HepG2 (cell line): ENCODE measurements around the gene SPTB. TPM values are rescaled to one million over a fixed set of nuclear protein-coding genes. Genes with fewer than 3 reads are reported as not detected.

Experiments
- AHR ChIP-seq: IDR thresholded peaks from 2 replicates; pipeline ENCODE4 v1.6.1; 2018; ENCODE audit warnings: missing genetic modification reagents, missing compliant biosample characterization
- ATF2 ChIP-seq: sonication (generic); formaldehyde crosslinking; IDR thresholded peaks from 2 replicates; pipeline ENCODE4 v1.4.0; 2020; ENCODE audit warnings: missing genetic modification reagents
- CEBPB ChIP-seq: IDR thresholded peaks from 2 replicates; pipeline ENCODE4 v1.6.1; 2011; ENCODE audit warnings: low read depth, low read length, improper control_type of control experiment, borderline replicate concordance
- CEBPG ChIP-seq: IDR thresholded peaks from 2 replicates; pipeline ENCODE4 v1.6.1; 2016
- CSRNP1 ChIP-seq: sonication (generic); formaldehyde crosslinking; IDR thresholded peaks from 2 replicates; pipeline ENCODE4 v1.8.1; 2023; ENCODE audit warnings: mild to moderate bottlenecking, missing genetic modification reagents
- ELF3 ChIP-seq: IDR thresholded peaks from 2 replicates; pipeline ENCODE4 v1.6.1; 2016; ENCODE audit warnings: missing genetic modification reagents, missing compliant biosample characterization
- IKZF5 ChIP-seq: IDR thresholded peaks from 2 replicates; pipeline ENCODE4 v1.6.1; 2018; ENCODE audit warnings: missing genetic modification reagents, mild to moderate bottlenecking, missing compliant biosample characterization
- KAT8 ChIP-seq: IDR thresholded peaks from 2 replicates; pipeline ENCODE4 v1.6.1; 2016; ENCODE audit warnings: missing genetic modification reagents, missing compliant biosample characterization
- MED8 ChIP-seq: sonication (generic); formaldehyde crosslinking; IDR thresholded peaks from 2 replicates; pipeline ENCODE4 v1.8.1; 2023; ENCODE audit warnings: mild to moderate bottlenecking, missing genetic modification reagents; ENCODE audit not compliant: insufficient replicate concordance
- MEIS1 ChIP-seq: sonication (generic); formaldehyde crosslinking; IDR thresholded peaks from 2 replicates; pipeline ENCODE4 v1.9.0; 2021; ENCODE audit warnings: mild to moderate bottlenecking, missing genetic modification reagents, moderate library complexity, borderline replicate concordance
- MIER2 ChIP-seq: IDR thresholded peaks from 2 replicates; pipeline ENCODE4 v1.6.1; 2016; ENCODE audit warnings: missing biosample characterization, missing genetic modification reagents
- PHB2 ChIP-seq: fragments of 450-650 bp; IDR thresholded peaks from 2 replicates; pipeline ENCODE4 v1.6.1; 2018; ENCODE audit not compliant: partially characterized antibody
- PHF8 ChIP-seq: sonication (generic); formaldehyde crosslinking; IDR thresholded peaks from 2 replicates; pipeline ENCODE4 v1.5.0; 2020; ENCODE audit warnings: missing genetic modification reagents
- SKI ChIP-seq: fragments of 450-650 bp; IDR thresholded peaks from one replicate; pipeline ENCODE4 v1.6.1; 2018; ENCODE audit warnings: mild to moderate bottlenecking; ENCODE audit not compliant: partially characterized antibody
- SPEN ChIP-seq: sonication (generic); formaldehyde crosslinking; IDR thresholded peaks from 2 replicates; pipeline ENCODE4 v1.5.1; 2020; ENCODE audit warnings: low read depth, mild to moderate bottlenecking, missing genetic modification reagents
- ZFAT ChIP-seq: sonication (generic); formaldehyde crosslinking; conservative IDR thresholded peaks from 2 replicates; pipeline ENCODE4 v1.8.1; 2023; ENCODE audit warnings: missing genetic modification reagents, inconsistent platforms
- ZIK1 ChIP-seq: sonication (generic); formaldehyde crosslinking; IDR thresholded peaks from 2 replicates; pipeline ENCODE4 v1.5.0; 2020; ENCODE audit warnings: mild to moderate bottlenecking, low read depth, missing genetic modification reagents, borderline replicate concordance
- ZNF335 ChIP-seq: sonication (generic); formaldehyde crosslinking; IDR thresholded peaks from 2 replicates; pipeline ENCODE4 v1.4.0; 2020; ENCODE audit warnings: missing genetic modification reagents
- ZNF672 ChIP-seq: sonication (generic); formaldehyde crosslinking; IDR thresholded peaks from 2 replicates; pipeline ENCODE4 v1.8.1; 2022; ENCODE audit warnings: missing genetic modification reagents
- ZNF792 ChIP-seq: IDR thresholded peaks from 2 replicates; pipeline ENCODE4 v1.6.1; 2016
- ZSCAN29 ChIP-seq: sonication (generic); formaldehyde crosslinking; conservative IDR thresholded peaks from 2 replicates; pipeline ENCODE4 v1.4.0; 2020; ENCODE audit warnings: mild to moderate bottlenecking, missing genetic modification reagents
- ZSCAN9 ChIP-seq: IDR thresholded peaks from 2 replicates; pipeline ENCODE4 v1.6.1; 2016; ENCODE audit warnings: borderline replicate concordance
- polyA plus RNA-seq, 8 experiments: library from polyadenylated mRNA; depleted of rRNA in 3 of 8; stranded (reverse) in 7 of 8; unstranded in 1 of 8; fragments of >200 nt; fragmentation: Illumina TruSeq in 4 of 8; extraction: Trizol in 4 of 8; gene quantifications; 2 replicates each; pipeline versions ENCODE4 v1.2.1 to v1.2.3, GENCODE V29; 2011 to 2016; ENCODE audit warnings: low read depth in 4 of 8, missing spikeins in 1 of 8, mixed read lengths in 1 of 8; ENCODE audit not compliant: insufficient read depth in 1 of 8
- total RNA-seq, 5 experiments: library from RNA; depleted of rRNA; stranded (reverse); fragments of >200 nt; fragmentation: Illumina TruSeq; extraction: Trizol; gene quantifications; 2 replicates each; pipeline ENCODE4 v1.2.3, GENCODE V29; 2016; ENCODE audit warnings: low read depth in 1 of 5

Gene SPTB
- total and polyA plus RNA-seq, 2 of the 13 experiments (the other 11 are each of a cell fraction or from before 2014, with no cell fraction given) = 0.01 to 0.02 TPM

- no peak for TF ChIP-seq PHB2
- TF ChIP-seq ELF3 (CRISPR knock-in tag) = peak; percentile 84
- peak; percentile 94 for TF ChIP-seq KAT8 (CRISPR knock-in tag)
- TF ChIP-seq AHR (CRISPR knock-in tag) = 0 out of 2 replicates have a peak, but pooled peaks have one; percentile 59
- TF ChIP-seq CEBPB = no peak
- TF ChIP-seq CSRNP1 (CRISPR knock-in tag) = peak; percentile 44; the same call in 1 of the 2 replicates
- 0 out of 2 replicates have a peak, but pooled peaks have one; percentile 33 for TF ChIP-seq ZSCAN29 (CRISPR knock-in tag)
- TF ChIP-seq ZNF335 = no peak
- peak; percentile 95 for TF ChIP-seq PHF8 (CRISPR knock-in tag)
- peak; percentile 69; the same call in 1 of the 2 replicates for TF ChIP-seq MEIS1 (CRISPR knock-in tag)
- 0 out of 2 replicates have a peak, but pooled peaks have one; percentile 38 for TF ChIP-seq ZFAT (CRISPR knock-in tag)
- TF ChIP-seq ATF2 (CRISPR knock-in tag) = 0 out of 2 replicates have a peak, but pooled peaks have one; percentile 48
- TF ChIP-seq CEBPG (CRISPR knock-in tag) = 0 out of 2 replicates have a peak, but pooled peaks have one; percentile 2
- peak; percentile 81 for TF ChIP-seq SPEN (CRISPR knock-in tag)
- no peak for TF ChIP-seq ZNF792
- 0 out of 2 replicates have a peak, but pooled peaks have one; percentile 57 for TF ChIP-seq ZIK1 (CRISPR knock-in tag)
- TF ChIP-seq SKI = peak; percentile 16
- TF ChIP-seq ZSCAN9 (CRISPR knock-in tag) = peak; percentile 16; the same call in 1 of the 2 replicates
- 0 out of 2 replicates have a peak, but pooled peaks have one; percentile 20 for TF ChIP-seq MIER2
- TF ChIP-seq IKZF5 = peak; percentile 47; the same call in 1 of the 2 replicates
- TF ChIP-seq ZNF672 (CRISPR knock-in tag) = no peak
- TF ChIP-seq MED8 (CRISPR knock-in tag) = peak; percentile 38
Measured at GRCh38 chr14:64914237-64915028, 34.7 kb upstream of the SPTB start, which contains the start of gene CHURC1 (continued).
